Measurements from ENCODE around the gene EIF2B4.

The EIF2B4 gene

DNA sequence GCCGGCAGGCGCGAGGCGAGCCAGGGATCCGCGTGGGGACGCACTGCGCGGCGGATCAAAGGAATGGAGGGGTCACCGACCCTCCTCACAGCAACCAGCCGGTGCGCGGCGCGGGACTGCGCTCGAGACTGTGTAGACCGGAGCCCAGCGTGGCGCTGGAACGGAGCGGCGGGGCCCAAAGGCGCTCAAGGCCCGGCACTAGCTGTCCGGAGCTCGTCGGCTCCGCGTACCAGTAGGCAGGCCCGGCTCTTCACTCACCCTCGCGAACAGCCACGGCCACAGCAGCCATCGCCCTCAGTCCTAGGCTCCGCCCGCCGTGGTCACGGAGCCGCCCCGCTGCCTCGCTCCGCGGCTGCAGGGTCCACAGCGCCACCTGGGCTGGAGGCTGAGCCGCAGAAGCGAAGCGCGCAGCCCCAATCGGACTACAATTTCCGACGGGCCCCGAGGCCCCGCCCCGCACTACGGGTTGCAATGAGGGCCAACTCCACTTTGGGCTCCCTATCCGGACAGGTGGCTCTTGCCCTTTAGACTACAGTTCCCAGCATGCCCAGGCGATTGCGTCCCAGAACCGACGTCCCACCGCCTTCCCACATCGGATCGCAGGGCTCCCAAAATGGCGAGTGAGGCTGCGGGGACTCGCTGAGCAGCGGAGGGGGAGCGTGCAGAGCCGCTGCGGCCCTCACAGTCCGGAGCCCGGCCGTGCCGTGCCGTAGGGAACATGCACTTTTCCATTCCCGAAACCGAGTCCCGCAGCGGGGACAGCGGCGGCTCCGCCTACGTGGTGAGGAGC lies at the start of gene EIF2B4, which contains the start of gene SNX17:
Gene EIF2B4, minus strand, starts transcription at position 313 of the 790 bp plus-strand sequence. Its CDS starts 24 bp downstream, at position 289.
Gene SNX17, plus strand, starts transcription at position 591 of the 790 bp plus-strand sequence. Its CDS starts 128 bp downstream, at position 719.
- H3K4me3 ChIP-seq = peak within 1 kb of the TSS; percentile 77 to 100 (median 96)
- peak within 1 kb of the TSS; percentile 82 to 98 (median 95) for H3K27ac ChIP-seq

DNA sequence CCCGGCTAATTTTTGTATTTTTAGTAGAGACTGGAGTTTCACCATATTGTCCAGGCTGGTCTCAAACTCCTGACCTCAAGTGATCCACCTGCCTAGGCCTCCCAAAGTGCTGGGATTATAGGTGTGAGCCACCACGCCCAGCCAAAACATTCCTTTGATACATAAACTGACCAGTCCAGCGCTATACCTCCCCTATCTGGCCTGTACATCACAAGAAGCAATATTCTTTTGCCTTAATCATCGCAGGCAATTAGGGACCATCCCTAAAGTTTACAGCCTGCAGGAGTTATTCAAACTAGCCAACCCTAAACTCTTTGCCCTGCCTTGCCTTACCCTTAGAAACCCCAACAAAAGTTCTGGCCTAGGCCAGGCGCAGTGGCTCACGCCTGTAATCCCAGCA lies 46.0 kb upstream of the EIF2B4 start:
- no peak overlapping the region for H3K4me3 ChIP-seq
- H3K27ac ChIP-seq = no peak overlapping the region

DNA sequence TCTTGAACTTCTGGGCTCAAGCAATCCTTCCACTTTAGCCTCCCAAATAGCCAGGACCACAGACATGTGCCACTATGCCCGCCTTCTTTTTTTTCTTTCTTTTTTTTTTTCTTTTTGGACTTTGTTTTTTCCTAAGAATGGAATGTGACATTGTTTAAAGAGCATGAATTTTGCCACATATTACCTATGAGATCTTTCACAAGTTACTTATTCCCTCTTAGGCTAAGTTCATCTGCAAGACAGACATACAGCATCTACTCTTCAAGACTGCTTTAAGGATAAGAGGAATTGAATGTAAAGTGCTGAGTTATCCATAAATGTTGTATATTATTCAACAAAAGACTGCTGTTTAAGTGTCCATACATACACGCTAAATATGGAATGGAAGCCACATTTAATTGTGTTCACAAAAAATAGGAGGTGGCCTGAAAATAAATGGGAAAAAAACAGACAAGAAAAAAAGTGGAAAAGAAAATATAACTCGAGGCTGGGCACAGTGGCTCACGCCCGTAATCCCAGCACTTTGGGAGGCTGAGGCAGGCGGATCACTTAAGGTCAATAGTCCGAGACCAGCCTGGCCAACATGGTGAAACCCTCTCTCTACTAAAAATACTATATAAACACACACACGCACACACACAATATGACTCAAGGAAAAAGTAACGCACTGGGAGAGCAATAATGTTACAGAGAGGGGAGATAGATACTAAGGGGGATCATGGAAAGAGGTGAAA lies 42.4 kb upstream of the EIF2B4 start:
- H3K4me3 ChIP-seq = no peak overlapping the region
- no peak overlapping the region for H3K27ac ChIP-seq

DNA sequence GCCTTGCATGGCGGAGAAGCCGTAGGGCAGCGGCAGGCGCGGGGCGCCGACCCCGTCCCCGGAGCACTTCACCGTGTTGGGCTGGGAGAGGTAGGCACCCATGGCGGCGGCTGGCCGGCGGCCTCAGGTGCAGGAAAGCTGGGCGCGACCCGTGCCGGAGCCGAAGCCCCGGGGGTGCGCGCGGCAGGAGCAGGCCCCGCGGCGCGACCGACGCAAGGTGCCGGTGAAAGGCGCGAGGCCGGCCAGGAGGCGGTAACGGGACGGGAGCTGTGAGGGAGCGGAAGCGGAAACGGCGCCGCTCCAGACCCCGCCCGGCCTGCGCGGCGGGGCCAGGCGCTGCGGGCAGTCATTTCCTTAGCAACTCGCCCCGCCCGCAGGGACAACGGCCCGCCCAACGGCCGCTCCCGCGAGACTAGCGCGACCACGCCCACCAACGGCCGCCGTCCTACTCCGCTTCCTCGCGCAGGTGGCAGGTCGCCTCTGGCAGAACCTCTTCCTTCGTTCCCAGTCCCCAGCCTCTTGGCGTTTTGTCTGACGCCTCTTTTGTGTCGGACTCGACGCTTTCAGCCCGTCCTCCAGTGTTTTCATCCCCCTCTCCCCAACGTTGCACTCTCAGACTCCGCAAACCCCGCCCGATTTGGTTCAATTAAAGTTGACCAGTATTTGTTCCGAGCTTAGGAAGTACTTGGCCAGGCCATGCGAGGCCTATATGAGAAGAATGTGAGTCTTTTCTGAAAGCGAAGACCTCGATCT lies 39.4 kb upstream of the EIF2B4 start, which contains the start of gene PPM1G:
Gene PPM1G, minus strand, starts transcription at position 271 of the 753 bp plus-strand sequence. Its CDS starts 169 bp downstream, at position 102.
- H3K27ac ChIP-seq = peak within 1 kb of the TSS; percentile 72 to 96 (median 90)
- H3K4me3 ChIP-seq = peak within 1 kb of the TSS; percentile 94 to 99 (median 97)

DNA sequence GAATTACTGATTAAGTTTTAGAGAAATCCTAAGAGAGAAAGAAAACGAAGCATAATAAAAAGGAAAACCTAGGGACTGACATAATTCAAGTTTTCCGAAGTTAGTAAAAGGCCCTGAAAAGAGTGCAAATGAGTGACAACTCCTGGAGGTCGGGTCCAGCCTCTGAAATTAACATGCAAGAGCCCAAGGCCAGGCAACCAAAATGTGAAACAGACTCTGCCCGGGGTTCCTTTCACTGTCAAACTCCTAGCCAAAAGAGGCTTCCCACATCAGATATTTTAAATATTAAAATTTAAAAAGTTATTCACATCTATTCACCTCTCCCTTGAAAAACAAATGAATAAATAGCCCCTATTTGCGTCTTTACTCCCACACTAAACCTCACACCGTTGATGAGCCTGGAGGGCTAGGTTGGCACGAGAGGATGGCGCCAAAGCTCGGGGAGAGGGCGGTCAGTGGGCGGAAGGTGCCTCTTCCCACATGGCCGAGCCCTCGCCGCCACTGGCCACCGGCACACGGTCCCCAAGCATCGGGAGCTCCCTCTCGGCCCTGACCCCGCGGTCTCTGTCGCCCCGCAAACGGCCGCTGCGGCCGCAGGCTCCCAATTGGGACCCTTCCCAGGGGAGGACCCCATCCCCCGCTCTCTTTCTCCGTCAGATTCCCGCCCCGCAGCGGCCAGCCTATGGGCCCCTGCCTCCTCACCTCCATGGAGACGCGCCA lies 38.6 kb upstream of the EIF2B4 start:
- H3K4me3 ChIP-seq = peak overlapping the region; percentile 94 to 99 (median 97)
- peak overlapping the region; percentile 70 to 96 (median 90) for H3K27ac ChIP-seq

DNA sequence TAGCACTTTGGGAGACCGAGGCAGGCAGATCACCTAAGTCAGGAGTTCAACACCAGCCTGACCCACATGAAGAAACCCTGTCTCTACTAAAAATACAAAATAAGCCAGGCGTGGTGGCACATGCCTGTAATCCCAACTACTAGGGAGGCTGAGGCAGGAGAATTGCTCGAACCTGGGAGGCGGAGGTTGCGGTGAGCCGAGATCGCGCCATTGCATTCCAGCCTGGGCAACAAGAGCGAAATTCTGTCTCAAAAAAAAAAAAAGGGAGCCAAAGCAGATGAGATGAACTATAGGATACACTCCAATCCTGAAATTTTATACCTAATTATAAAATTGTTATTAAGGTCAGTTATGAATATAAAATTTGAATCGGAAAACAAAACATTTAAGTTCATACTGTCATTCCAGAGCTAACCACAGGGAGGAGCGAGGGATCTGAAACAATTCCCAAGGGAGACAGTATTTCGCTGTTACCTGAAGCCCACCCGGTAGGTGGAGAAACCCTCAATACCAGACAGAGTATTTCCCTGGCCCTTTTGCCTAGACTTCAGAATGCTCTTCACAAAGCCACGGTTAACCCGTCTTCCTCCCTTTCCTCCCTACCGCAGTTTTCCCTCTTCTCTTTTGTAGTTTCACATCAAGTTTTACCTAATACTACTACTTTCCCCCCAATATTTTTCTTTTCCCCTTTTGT lies 37.8 kb upstream of the EIF2B4 start:
- peak overlapping the region; percentile 94 to 99 (median 97) for H3K4me3 ChIP-seq
- H3K27ac ChIP-seq = peak overlapping the region in 5 of 21 experiments; percentile 24 to 94 (median 92)

DNA sequence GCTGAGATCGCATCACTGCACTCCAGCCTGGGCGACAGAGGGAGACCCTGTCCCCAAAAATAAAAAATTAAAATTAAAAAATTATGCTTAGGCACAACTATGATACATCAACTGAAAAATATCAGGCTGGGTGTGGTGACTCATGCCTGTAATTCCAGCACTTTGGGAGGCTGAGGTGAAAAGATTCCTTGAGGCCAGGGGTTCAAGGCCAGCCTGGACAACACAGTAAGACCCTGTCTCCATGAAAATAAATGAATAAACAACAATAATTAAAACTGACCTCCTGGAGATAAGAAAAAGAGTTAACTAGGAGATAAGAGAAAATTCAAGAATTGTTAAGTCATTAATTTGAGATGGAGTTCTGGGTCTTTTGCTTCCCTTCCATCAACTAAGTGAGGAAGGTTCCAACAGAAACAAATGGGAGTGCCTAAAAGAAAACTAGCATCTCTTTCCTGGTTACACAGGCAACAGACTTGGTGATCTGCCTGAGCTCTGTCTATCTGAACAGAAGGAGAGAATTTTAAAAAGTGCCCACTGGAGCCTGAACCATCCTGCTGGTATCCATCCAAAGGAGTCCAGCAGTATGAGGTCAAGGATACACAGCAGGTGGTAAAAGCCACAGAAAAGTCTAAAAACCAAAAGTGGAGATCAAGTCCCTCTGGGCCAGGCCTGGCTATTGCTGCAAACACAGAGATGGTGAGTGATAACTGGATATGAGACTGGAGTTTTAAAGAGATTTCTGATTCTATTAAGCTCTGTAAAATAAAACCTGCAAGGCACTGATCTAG lies 30.4 kb upstream of the EIF2B4 start:
- Histone ChIP-seq H3K4me3 (no peak overlapping the region), H3K27ac (no peak overlapping the region)

DNA sequence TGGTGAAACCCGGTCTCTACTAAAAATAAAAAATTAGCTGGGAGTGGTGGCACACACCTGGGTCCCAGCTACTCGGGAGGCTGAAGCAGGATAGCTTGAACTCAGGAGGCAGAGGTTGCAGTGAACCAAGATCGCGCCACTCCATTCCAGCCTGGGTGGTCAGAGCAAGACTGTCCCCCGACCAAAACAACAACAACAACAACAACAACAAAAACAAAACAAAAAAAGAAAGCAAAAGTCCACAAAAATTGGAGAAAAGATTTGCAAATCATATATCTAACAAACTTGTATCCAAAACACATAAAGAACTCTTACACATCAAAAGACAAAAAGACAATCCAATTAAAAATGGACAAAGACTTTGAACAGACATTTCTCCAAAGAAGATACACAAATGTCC lies 28.8 kb upstream of the EIF2B4 start:
- H3K27ac ChIP-seq = no peak overlapping the region
- no peak overlapping the region for H3K4me3 ChIP-seq

DNA sequence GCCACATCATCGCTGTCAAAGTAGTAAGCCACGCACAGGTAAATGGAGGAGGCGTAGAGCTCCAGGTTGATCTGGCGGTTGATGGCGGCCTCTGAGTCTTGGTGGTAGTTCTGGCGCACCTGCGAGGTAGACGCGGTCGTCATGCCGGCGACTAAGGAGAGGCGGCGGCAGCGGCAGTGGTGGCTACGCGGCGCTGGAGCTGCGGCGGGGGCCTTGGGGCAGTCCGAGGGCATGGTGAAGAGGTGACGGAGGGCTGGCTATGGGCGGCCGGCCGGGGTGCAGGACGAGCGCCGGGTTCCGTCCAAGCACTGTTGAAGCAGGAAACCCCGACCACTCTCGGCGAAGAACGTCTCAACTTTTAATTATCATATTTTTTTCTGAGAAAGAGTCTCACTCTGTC lies 23.1 kb upstream of the EIF2B4 start:
- no peak overlapping the region for H3K4me3 ChIP-seq
- no peak overlapping the region for H3K27ac ChIP-seq

DNA sequence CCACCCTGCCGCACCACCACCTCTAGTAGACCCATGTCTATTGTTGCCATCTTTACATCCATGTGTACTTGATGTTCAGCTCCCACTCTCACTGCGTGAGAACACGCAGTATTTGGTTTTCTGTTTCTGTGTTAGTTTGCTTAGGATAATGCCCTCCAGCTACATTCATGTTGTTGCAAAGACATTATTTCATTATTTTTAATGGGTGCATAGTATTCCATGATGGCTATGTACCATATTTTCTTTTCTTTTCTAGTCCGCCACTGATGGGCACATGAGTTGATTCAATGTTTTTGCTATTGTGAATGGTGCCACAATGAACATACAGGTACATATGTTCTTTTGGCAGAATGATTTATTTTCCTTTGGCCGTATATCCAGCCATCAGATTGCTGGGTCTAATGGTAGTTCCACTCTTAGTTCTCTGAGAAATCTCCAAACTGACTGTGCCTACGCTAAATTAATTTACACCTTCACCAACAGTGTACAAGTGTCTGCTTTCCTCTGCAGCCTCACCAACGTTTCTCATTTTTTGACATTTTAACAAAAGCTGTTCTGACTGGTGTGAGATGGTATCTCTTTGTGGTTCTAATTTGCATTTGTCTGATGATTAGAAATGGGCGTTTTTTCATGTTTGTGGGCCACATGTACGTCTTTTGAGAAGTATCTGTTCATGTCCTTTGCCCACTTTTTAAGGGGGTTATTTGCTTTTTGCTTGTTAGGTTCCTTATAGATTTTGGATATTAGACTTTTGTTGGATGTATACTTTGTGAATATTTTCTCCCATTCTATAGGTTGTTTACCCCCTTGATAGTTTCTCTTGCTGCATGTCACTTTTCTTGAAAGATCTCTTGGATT lies 20.9 kb upstream of the EIF2B4 start:
- peak overlapping the region in 6 of 21 experiments; percentile 44 to 77 (median 65) for H3K27ac ChIP-seq
- no peak overlapping the region for H3K4me3 ChIP-seq

DNA sequence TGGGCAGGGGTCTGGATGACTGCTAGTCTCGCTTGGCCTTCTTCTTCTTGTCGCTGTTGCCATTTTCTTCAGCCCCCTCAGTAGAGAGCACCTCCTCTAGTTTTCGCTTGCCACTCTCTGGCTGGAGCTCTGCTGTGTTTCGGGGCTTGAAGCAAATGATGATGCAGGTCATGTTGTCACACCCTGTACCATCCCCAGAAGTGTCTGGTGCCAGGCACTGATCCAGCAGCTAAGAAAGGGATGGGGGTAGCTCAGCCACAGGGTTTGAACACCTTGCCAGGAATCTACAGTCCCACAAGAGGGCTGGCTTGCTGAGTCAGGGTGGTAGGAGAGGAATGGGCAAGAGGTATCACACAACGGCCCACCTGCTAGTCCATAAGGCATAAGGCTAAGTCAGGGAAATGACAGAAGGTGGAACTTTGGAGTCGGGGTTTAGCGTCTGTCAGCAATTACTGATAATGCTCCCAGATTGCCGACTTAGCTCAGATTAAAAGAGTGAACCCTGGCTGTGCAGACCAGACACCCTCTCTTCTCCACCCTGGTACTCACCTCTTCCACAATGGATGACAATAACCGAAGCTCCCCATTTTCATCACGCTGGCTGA lies 11.5 kb upstream of the EIF2B4 start:
- Histone ChIP-seq H3K27ac (peak overlapping the region in 15 of 21 experiments; percentile 79 to 95 (median 90)), H3K4me3 (no peak overlapping the region)

DNA sequence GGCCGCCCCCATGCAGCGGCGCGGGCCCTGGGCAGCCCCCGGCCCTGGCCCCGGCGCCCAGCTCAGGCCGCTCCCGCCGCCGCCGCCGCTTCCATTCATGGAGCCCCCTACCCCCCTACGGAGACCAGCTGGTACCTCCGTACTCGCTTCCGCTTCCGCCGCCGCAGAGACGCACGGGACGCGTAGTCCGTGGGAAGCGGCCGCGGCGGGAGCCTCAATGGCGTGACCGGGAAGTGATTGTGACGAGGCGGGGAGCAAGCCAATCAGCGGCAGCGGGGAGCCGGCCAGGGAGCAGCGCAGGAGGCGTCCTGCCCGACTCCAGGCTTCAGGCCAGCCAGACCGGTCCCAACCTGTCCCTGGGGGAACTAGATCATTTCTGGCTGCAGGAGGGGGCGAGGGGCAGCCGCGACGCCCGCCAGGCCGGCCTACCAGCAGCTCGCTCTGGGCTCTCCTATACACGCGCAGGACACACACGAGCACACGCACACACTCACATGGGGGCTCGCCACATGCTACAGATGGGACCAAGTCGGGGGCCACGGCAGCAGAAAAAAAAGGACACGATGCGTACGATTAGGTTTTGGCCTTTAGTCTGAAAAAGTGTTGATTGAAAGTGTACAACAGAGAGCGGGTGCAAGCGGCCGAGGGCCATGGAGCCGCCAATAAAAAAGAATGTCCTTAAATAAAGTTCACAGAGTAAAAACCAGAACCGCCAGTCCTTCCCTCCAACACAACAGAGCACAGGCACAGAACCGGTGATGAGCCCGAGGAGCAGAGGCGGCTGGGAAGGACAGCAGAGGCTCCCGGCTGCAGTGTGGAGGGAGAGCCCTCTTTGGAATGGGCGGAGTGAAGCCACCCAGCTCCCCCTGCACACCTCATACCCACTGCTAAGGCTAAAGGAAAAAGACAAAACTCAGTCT lies 10.7 kb upstream of the EIF2B4 start, which contains the start of gene ZNF513:
Gene ZNF513, minus strand, starts transcription at position 109 of the 920 bp plus-strand sequence. CDS start 208 bp downstream, outside the sequence.
- Histone ChIP-seq H3K4me3 (peak within 1 kb of the TSS; percentile 44 to 88 (median 65)), H3K27ac (peak within 1 kb of the TSS; percentile 62 to 95 (median 90))

DNA sequence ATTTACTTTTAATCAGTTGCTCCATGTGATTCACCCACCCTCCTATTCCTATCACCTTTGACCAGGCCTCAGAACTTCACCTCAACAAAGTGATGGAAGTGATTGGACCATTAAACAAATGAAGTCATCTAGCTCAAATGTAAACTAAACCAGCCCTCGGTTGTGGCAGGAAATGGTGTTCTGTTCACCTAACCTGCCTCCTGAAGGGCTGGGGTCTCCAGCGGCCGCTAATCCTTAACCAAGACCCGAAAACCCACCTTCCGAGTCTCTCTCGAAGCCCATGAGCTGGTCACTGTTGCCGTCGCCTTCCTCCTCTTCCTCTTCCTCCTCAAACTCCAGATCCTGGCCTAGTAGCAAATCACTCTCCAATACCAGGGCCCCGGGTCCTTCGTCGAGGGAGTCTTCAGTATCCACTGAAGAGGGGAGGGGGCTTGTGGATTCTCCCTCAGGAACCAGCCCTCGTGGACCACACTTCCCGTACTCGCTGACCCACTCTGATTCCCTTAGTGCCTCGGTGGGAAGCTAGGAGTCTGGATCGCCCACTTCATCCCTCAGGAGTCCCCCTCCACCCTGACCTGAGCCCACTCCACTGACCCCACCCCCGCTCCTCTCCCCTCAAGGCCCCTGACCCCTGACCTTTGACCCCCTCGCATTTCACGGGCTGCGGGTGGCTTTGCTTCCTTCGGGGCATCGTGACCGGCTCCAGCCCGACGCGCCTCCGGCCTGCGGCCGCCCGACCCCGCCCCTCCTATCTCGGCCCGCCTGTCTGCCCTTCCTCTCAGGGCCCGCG lies 9.9 kb upstream of the EIF2B4 start:
- Histone ChIP-seq H3K4me3 (peak overlapping the region; percentile 44 to 88 (median 65)), H3K27ac (peak overlapping the region; percentile 62 to 95 (median 90))

DNA sequence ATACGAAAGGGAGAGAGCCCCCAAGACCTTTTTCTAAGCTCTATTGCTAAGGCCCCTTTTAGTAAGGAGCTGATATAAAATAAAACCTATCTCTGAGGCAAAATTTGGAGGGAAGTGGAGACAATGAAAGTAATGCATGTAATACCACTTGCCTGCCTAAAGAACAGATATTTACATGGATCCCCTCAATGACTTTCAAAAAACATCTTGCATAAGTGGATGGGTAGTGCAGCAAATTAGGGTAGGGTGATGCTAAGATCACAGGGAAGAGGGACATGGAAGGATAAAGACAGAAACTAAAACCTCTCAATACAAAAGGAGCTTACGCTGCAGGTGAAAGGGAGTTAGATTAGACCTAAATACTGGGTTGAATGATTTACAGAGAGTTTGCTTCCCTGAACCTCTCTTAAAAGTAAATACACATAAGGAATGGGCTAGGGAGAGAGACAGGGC lies 9.3 kb upstream of the EIF2B4 start:
- peak overlapping the region in 18 of 21 experiments; percentile 66 to 95 (median 90) for H3K27ac ChIP-seq
- peak overlapping the region; percentile 44 to 88 (median 65) for H3K4me3 ChIP-seq
